ENCODE data around the gene FAM151A. TPM values are rescaled to one million over a fixed set of nuclear protein-coding genes. Genes with fewer than 3 reads are reported as not detected.

Gene FAM151A
- polyA plus RNA-seq, 1 donor from 2014 or later: not detected

DNA sequence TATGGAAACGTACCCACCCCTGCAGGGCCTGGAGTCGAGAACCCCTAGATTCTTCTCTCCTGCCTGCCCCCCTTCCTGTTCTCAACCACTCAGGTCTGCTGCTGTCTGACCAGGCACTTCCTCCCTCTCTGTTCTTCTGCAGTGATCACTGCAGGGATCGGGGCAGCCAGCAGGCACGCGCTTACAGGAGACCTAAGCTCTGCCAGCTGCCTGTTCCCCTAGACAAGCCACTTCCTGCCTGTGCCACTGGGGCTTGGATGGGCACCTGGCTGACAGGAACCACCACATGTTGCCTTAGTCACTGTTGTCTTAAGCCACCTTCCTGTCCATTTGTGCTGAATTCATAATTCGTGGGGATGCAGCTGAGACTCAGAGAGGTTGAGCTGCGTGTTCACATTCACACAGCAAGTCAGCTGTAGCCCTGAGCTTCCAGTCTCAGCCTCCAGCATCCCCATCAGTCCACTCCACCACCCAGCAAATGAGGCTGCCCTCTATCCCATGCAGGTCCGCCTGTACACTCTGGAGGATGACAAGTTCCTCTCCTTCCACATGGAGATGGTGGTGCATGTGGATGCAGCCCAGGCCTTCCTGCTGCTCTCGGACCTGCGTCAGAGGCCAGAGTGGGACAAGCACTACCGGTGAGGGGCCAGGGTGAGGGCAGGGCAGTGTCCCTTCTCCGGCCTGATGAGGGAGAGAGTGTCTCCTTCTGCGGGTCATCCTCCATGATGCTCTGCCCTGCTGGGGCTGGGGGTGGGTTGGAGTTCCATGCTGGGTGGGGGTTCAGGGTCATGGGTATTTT is 18.6 kb downstream of the FAM151A start (continued):
- TF ChIP-seq POLR2AphosphoS5 (IDR thresholded peaks at IDR 0.05) (no peak), RAD21 (conservative IDR thresholded peaks at IDR 0.05) (no peak), TAF1 (IDR thresholded peaks at IDR 0.05; ENCODE audit: low read depth) (no peak)

DNA sequence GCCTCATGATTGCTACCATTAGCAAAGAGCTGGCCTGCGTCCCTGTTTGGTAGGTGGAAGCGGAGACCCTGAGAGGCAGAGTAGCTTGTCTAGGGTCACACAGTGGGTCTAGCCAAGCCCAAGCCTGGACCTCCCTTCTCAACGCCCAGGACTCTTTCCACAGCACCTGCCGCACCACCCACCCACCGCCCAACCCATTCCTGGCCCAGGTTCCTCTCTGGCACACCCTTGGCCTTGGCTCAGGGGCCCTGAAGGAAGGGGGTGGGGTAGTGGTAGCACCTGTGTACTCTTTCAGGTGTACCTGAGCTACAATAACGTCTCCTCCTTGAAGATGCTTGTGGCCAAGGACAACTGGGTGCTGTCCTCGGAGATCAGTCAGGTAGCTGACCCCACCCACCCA is 19.3 kb downstream of the FAM151A start:
- no peaks in the 10 kb centered on the region for H3K9me2 ChIP-seq (ENCODE audit: insufficient read depth, low read length)

DNA sequence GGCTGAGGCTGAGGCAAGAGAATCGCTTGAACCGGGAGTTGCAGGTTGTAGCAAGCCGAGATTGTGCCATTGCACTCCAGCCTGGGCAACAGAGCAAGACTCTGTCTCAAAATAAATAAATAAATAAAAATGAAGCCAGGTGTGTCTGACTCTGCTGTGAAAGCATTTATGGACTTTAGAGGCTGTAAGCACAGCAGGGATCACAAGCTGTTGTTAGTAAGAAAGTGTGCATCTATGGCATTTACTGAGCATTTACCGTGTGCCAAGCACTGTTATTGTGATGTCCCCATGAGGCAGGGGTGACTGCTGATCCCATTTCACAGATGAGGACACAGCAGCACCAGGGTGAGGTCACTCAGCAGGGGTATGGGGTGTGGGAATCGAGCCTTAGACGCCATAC is 20.1 kb downstream of the FAM151A start:
- Histone ChIP-seq H4K20me1 (ENCODE audit: insufficient read depth) (no peaks in the 10 kb centered on the region), H3K4me2 (ENCODE audit: low read length) (no peak overlapping the region), H3K4me3 (ENCODE audit: low read length) (no peak overlapping the region), H3F3A (ENCODE audit: insufficient read depth, low read length, poor library complexity, severe bottlenecking) (no peaks in the 10 kb centered on the region), H2AFZ (ENCODE audit: low read depth, low read length) (no peak overlapping the region), H3K79me2 (replicated peaks; ENCODE audit: insufficient read depth, low read length) (no peaks in the 10 kb centered on the region), H3K9ac (ENCODE audit: low read length) (no peak overlapping the region), H3K27ac (ENCODE audit: low read length) (no peak overlapping the region), H3K27me3 (ENCODE audit: insufficient read depth, low read depth, low read length) (no peaks in the 10 kb centered on the region), H3K9me2 (ENCODE audit: insufficient read depth, low read length) (no peaks in the 10 kb centered on the region), H3K9me3 (ENCODE audit: low read length) (no peaks in the 10 kb centered on the region), H3K36me3 (ENCODE audit: insufficient read depth, low read length) (no peaks in the 10 kb centered on the region)
- TF ChIP-seq SMC3 (conservative IDR thresholded peaks at IDR 0.05; ENCODE audit: poor library complexity) (no peak), EZH2 (IDR thresholded peaks at IDR 0.05; ENCODE audit: borderline replicate concordance, insufficient read depth, low read length, poor library complexity, severe bottlenecking) (no peak), POLR2AphosphoS5 (IDR thresholded peaks at IDR 0.05) (no peak)
- TF ChIP-seq, protein P1, sequence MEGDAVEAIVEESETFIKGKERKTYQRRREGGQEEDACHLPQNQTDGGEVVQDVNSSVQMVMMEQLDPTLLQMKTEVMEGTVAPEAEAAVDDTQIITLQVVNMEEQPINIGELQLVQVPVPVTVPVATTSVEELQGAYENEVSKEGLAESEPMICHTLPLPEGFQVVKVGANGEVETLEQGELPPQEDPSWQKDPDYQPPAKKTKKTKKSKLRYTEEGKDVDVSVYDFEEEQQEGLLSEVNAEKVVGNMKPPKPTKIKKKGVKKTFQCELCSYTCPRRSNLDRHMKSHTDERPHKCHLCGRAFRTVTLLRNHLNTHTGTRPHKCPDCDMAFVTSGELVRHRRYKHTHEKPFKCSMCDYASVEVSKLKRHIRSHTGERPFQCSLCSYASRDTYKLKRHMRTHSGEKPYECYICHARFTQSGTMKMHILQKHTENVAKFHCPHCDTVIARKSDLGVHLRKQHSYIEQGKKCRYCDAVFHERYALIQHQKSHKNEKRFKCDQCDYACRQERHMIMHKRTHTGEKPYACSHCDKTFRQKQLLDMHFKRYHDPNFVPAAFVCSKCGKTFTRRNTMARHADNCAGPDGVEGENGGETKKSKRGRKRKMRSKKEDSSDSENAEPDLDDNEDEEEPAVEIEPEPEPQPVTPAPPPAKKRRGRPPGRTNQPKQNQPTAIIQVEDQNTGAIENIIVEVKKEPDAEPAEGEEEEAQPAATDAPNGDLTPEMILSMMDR (IDR thresholded peaks at IDR 0.05; ENCODE audit: poor library complexity, severe bottlenecking): no peak

More for the DNA sequence above, 19.3 kb downstream of the FAM151A start:
- no peak overlapping the region for H3K4me3 ChIP-seq (ENCODE audit: low read length)
- no peak for TF ChIP-seq MXI1 (conservative IDR thresholded peaks at IDR 0.05; ENCODE audit: poor library complexity, severe bottlenecking)
- TF ChIP-seq, protein P1 (IDR thresholded peaks at IDR 0.05; ENCODE audit: poor library complexity, severe bottlenecking): no peak
- TF ChIP-seq SMC3 (conservative IDR thresholded peaks at IDR 0.05; ENCODE audit: poor library complexity): no peak
- no peak for TF ChIP-seq POLR2AphosphoS5 (IDR thresholded peaks at IDR 0.05)
- no peak for TF ChIP-seq EZH2 (IDR thresholded peaks at IDR 0.05; ENCODE audit: borderline replicate concordance, insufficient read depth, low read length, poor library complexity, severe bottlenecking)
- TF ChIP-seq RAD21 (conservative IDR thresholded peaks at IDR 0.05): no peak
- TF ChIP-seq, protein P2, sequence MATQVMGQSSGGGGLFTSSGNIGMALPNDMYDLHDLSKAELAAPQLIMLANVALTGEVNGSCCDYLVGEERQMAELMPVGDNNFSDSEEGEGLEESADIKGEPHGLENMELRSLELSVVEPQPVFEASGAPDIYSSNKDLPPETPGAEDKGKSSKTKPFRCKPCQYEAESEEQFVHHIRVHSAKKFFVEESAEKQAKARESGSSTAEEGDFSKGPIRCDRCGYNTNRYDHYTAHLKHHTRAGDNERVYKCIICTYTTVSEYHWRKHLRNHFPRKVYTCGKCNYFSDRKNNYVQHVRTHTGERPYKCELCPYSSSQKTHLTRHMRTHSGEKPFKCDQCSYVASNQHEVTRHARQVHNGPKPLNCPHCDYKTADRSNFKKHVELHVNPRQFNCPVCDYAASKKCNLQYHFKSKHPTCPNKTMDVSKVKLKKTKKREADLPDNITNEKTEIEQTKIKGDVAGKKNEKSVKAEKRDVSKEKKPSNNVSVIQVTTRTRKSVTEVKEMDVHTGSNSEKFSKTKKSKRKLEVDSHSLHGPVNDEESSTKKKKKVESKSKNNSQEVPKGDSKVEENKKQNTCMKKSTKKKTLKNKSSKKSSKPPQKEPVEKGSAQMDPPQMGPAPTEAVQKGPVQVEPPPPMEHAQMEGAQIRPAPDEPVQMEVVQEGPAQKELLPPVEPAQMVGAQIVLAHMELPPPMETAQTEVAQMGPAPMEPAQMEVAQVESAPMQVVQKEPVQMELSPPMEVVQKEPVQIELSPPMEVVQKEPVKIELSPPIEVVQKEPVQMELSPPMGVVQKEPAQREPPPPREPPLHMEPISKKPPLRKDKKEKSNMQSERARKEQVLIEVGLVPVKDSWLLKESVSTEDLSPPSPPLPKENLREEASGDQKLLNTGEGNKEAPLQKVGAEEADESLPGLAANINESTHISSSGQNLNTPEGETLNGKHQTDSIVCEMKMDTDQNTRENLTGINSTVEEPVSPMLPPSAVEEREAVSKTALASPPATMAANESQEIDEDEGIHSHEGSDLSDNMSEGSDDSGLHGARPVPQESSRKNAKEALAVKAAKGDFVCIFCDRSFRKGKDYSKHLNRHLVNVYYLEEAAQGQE (IDR thresholded peaks at IDR 0.05; ENCODE audit: borderline replicate concordance): no peak
- TF ChIP-seq EP300 (conservative IDR thresholded peaks at IDR 0.05; ENCODE audit: poor library complexity, severe bottlenecking): no peak
- no peak overlapping the region for H2AFZ ChIP-seq (ENCODE audit: low read depth, low read length)
- H3K4me2 ChIP-seq (ENCODE audit: low read length): no peak overlapping the region
- H3K9ac ChIP-seq (ENCODE audit: low read length): no peak overlapping the region
- no peaks in the 10 kb centered on the region for H3F3A ChIP-seq (ENCODE audit: insufficient read depth, low read length, poor library complexity, severe bottlenecking)
- H4K20me1 ChIP-seq (ENCODE audit: insufficient read depth): no peaks in the 10 kb centered on the region
- H3K27me3 ChIP-seq (ENCODE audit: insufficient read depth, low read depth, low read length): no peaks in the 10 kb centered on the region
- no peak overlapping the region for H3K27ac ChIP-seq (ENCODE audit: low read length)
- no peaks in the 10 kb centered on the region for H3K79me2 ChIP-seq (replicated peaks; ENCODE audit: insufficient read depth, low read length)
- H3K9me3 ChIP-seq (ENCODE audit: low read length): no peaks in the 10 kb centered on the region
- H3K36me3 ChIP-seq (ENCODE audit: insufficient read depth, low read length): no peaks in the 10 kb centered on the region
